COR-L47 (cell line): ENCODE results near the gene SMNDC1.
"Not testable (repeated sequence)": the region's sequence is repeated elsewhere in the genome, so short reads cannot be mapped to it uniquely, and the experiment has no call there.

Experiments
- DNase-seq: peaks from one replicate; lab custom pipeline; 2025; lab: John Stamatoyannopoulos, UW

Gene SMNDC1

DNA sequence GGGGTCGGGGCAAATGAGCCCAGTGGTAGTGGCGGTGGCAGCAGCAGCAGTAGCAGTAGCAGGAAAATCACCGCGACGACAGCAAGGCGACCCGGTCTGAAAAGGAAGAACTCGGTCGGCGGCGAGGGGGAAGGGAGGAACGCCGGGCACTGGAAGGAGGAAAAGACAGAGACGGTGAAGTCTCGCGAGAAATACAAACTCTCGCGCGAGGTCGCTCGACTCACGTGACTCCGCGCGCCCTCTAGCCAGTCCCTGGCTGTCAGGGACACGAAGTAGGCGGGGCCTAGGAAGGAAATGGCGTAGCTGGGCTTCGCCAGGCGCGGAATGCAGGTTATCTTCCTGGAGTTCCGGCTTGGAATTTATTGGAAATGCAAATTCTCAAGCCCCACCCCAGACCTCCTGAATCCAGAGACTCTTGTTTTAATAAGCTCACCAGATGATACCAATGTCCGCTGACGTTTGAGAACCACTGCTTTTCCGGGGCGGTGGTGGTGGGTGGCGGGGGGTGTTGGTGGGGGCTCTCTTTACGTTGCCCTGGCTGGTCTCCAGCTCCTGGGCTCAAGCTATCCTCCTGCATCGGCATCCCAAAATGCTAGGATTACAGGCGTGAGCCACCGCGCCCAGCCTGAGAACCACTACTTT is at the start of gene SMNDC1:
Gene SMNDC1, minus strand, starts transcription at position 141 of the 642 bp plus-strand sequence. CDS start 1,333 bp downstream, outside the sequence.
- DNase-seq: peak; percentile 88

DNA sequence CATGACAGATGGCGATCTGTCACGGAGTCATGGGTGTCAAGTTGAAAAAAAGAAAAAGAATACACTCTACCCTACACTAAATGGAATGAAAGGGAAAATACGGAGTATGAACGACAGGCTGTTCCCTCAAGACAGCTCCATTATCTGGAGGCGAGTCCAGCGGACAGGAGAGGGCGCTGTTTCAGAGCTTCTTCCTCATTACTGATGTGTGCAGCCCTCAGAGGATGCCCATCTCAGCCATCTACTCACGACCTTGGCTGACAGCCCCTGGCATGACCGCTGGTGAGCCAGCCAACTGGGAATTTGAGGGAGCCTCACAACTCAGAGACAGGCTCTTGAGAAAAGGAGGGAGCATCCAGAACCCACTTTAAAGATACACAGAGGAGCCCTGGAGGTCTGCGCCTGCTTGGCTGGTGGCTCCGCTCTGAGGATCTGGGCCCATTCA is 49.6 kb upstream of the SMNDC1 start:
- DNase-seq: peak; percentile 46

DNA sequence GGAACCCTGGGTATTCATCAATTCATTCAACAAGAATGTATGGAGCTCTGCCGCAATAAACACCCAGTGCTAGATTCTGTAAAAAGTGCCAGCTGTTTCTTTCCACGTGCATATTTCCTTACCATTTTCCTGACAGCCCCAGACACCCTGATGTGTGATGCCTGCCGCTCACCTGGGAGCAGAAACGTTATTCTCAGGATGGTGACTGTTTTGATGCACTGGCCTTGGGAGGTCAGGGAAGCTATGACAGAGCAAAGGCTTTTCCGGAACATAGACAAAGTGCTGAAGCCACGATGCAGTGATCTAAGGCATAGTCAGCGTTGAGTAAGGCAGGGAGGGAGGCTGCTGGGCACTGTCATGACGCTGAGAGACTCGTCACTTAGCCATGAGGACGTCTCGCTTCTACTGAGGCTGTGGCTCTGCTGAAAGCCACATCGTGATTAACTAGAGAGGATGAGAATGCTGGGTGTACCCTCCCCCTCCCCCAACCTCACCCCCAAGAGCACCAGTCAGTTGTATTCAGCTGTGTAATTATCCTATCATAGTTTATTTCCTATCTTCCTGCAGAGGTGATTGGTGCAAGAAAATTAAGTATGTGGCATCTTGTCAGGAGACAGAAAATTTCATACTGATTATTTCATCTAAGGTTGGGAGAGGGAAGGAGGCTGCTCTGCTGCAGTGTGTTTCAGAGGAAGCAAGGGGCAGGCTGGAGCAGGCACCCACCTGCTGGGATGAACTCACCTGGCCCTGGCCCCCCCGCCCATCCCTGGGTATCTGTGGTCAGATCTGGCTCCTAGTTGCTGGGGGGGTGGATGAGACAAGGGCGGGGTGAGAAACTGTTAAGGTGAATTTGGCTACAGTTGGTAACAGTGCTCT is 48.8 kb upstream of the SMNDC1 start:
- DNase-seq: no peak

DNA sequence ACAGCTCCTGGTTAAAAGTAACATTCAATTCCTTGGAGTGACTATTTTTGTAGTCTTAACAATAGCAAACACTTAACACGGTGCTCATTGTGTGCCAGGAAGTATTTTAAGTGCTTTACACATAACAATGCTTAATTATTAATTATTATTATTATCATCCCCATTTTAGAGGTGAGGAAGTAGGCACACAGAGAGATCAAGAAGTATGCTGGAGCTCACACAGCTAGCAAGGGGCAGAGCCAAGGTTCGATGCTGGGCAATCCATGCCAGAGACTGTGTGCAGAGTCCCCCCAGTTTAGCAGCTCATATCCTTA is 48.2 kb upstream of the SMNDC1 start:
- DNase-seq: no peak

DNA sequence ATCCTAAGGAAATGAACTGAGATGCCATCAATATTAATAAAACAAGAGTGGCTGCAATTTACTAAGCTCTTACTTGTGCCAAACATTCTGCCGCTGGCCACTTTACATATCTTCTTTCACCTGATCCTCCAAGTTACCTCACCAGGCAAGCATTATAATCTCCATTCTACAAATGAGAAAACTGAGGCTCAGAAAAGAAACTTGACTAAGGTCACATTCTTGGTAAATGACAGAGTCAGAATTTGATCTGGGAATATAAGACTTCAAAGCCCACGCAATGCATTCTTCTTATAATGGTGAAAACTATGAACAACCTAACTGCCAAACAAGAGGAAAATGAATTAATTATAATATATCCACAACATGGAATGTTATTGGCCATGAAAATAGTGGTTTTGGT is 46.1 kb upstream of the SMNDC1 start:
- no peak for DNase-seq

DNA sequence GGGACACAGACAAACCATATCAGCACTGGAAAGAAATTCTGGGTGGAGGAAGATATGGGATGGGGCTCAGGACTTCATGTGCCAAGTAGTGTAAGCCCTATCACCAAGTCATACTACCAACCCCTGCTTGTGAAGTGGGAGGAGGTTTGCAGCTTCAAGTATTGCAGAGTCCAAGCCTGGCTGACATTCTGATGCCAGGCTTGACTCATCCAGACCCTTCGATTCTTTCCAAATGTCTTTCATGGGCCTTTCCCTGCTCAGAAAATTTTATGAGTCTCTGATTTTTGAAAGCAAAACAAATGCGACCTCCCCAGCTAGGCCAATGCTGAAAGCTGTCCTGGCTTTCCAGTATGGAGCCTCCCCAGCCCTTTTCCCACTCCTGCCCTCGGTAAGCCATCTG is 45.1 kb upstream of the SMNDC1 start:
- no peak for DNase-seq

DNA sequence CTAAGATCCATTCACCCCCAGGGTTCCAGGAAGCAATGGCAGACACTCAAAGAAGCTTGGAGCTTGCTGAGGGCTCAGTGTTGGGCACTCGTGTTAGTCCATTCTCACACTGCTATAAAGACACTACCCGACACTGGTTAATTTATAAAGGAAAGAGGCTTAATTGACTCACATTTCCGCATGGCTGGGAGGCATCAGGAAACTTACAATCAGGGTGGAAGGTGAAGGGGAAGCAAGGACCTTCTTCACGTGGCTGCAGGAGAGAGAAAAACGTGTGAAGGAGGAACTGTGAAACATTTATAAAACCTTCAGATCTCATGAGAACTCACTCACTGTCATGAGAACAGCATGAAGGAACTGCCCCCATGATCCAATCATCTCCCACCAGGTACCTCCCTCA is 44.7 kb upstream of the SMNDC1 start:
- DNase-seq: no peak

DNA sequence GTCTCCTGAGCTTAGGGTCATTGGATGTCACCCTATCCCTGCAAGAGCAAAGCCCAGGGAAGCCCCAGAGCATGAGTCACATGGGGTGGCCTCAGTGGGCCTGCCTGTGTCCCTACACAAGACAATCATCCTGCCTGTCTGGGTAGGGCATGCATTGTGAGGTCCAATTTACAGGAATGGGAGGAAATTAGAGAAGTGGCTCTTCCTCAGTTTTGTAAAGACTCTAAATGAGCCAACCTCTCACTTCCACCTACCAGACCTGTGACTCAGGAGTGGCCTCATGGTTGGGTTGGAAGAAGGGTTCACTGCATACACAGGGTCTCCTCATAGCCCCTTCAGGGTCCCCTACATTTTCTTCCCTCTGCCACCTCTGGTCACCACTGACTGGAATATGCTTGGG is 43.6 kb upstream of the SMNDC1 start:
- no peak for DNase-seq

DNA sequence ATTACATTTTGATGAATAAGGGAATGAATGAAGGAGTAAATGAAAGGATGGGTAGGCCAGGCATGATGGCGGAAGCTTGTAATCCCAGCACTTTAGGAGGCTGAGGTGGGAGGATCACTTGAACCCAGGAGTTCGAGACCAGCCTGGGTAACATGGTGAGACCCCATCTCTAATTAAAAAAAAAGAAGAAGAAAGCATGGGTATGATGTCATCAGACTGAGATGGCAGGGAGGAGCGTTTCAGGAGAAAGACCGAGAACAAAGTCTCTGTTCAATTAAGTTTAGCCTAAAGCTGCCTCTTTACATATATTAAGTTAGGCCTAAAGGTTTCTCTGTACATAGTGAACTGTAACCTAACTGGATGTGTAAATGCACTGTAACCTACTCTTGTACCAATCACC is 42.2 kb upstream of the SMNDC1 start:
- no peak for DNase-seq

DNA sequence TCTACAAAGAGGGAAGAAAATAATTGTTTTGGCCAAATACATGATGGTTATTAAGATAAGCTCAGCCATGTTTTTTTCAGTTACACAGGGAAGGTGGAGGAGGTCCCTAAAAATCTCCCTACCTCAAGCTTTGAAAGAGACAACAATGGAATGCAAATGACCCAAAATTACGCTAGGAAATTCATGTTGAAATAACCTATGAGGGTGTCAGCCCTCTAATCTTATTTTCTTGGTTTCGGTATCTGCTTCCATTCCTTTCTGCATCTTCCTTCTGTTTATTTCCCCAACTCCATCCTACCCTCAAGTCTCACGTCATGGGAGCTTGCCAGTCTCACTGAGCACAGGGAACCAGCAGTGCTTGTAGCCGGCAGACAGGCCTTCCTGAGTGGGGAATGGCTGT is 40.6 kb upstream of the SMNDC1 start:
- no peak for DNase-seq

DNA sequence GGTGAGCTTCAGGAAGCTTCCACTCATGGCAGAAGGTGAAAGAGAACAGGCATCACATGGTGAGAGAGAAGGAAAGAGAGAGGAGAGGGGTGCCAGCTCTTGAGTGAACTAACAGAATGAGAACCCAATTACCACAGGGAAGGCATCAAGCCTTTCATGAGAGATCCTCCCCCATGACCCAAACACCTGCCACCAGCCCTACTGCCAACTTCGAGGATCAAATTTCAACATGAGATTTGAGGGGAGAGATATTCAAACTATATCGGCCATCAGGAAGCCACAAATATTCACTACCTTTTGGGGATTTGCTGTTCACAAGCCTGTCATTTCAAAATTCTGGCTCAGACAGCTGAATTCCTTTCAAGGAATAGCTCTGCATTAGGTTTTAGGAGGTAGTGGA is 39.9 kb upstream of the SMNDC1 start:
- DNase-seq: no peak

DNA sequence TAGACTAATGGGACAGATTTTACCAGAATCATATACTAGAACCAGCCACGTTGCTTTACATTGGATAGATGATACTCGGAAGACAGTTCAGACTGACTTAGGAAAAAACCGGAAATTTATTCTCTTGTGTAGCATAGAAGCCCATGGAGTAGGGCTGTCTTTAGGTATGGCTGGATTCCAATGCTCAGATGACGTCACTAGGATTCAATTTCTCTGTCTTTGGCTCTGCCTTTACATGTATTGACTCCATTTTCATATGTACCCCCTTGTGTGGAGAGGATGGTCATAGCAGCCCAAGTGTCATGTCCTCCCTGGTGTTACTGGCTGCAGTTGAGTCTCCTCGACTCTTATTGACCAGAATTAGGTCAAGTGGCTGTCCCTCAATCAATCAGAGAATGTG is 39.2 kb upstream of the SMNDC1 start:
- DNase-seq: no peak

DNA sequence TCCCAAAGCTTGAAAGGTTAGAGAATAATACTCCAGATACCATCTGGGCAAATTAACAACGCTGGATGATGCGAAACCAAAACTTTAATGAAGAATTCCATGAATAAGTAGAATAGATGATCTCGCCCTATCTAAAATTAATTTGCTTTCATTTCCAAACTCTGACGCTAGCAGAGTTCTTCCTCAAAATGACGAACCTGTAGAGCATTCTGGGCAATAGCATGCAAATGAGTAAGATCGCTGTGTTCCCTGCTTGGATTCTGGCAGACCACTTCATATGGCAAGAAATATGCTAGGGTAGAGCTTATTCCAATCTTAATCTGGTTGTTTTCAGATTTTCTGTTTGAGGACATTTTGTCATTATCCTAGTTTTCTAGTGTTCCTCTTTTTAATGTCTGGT is 36.1 kb upstream of the SMNDC1 start:
- no peak for DNase-seq

DNA sequence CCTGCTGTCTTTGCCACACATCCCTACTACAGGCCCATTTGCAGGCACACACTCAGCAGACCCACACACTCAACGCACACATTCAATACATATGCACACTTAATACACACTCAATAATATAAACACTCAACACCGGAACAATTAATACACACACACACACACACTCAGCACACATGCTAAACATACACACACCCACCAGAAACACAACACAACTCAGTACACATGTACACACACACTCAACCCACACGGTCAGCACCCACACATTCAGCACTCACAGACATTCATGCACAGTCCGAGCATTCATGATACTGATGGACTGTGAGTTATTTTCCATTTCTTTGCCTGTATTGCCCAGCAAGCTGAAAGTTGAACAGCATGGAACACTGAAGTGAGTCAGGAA is 35.4 kb upstream of the SMNDC1 start:
- no peak for DNase-seq

DNA sequence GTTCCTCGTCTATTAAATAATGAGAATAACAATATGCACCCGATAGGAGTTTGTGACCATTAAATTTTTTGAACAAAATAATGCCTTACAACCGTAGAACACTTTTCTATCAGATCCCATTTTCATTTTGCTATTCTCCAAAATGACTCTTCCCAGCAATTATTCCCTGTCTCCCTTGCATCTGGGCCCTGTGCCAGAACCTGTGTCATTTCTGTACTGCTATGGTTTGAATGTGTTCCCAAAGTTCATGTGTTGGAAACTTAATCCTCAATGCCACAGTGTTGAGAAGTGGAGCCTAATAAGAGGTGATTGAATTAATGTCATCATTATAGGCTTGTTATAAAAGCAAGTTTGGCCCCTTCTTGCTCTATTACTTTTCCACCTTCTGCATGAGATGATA is 33.2 kb upstream of the SMNDC1 start:
- DNase-seq: no peak

DNA sequence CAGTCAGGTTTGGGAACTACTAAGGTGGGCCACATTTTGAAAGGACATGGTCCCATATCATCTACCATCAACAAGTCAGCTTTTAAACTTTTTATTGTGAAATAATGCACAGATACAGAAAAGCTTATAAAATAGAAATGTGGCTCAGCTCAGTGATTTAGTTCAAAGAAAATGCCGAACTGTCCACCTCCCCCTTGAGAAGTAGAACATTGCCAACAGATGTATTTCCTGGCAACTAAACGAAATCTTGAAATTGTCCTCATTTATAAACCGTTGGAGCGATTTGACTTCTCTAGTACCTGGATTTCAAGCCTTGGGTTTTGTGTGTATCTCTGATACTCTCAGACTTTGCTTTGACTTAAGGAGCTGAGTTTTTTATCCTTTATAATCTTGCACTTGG is 32.7 kb upstream of the SMNDC1 start:
- no peak for DNase-seq

DNA sequence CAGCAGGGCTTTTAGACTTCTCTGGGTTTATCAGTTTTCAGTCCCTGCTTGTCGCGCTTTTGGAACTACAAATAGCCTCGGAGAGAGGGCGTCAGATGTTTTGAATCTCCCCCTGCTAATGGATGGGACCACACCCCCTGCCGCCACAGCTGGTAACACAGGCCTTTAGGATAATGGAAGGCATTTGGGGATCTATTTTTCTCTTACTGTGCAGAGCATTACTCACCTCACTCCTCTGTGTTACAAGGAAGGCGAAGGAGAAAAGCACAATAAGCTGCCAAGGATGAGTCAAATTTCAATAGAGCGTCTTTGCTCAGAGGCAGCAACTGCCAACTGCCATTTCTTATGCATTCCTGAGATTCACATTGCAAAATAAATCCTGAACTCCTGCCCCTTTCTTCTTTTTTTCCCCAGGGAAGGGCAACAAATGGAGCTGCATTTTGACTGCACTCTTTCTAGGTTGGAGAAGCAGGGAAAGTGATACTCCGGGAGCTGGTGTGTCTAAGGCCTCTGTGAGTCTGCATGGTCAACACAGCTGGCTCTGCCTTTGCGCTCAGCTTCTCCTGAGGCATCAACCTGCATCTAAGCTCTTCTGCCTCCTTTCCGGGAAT is 31.5 kb upstream of the SMNDC1 start:
- DNase-seq: no peak

DNA sequence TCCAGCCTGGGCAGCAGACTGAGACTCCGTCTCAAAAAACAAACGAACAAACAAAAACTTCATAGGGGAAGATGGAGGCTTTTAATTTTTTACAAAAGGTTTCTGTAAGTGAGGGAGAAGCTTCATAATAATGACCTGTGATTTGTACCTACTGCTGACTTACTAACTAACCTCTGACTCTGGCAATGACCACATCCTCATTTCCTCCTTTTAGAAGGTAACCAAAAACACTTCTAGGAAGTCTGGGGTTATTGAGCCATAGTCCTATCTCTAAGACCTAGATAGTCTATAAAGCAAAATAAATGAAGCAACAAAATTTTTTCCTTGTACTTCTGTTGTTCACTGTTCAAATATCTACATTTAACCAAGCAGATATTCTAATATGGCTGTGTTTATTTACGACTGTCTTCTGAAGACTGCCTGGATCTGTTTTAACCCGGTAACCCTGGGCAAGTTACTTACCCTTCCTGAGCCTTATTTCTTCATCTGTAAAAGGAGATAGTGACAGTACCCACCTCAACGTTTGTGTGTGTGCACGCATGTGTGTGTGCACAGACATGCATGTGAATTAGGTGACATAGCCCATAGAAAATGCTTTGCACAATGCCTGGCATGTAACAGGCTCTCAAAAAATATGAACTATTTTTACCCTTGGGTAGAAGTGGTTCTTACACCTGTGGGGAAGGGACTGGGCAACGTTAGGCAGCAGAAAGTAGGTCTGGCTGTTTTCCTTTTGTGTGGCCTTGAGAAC is 30.8 kb upstream of the SMNDC1 start:
- no peak for DNase-seq

DNA sequence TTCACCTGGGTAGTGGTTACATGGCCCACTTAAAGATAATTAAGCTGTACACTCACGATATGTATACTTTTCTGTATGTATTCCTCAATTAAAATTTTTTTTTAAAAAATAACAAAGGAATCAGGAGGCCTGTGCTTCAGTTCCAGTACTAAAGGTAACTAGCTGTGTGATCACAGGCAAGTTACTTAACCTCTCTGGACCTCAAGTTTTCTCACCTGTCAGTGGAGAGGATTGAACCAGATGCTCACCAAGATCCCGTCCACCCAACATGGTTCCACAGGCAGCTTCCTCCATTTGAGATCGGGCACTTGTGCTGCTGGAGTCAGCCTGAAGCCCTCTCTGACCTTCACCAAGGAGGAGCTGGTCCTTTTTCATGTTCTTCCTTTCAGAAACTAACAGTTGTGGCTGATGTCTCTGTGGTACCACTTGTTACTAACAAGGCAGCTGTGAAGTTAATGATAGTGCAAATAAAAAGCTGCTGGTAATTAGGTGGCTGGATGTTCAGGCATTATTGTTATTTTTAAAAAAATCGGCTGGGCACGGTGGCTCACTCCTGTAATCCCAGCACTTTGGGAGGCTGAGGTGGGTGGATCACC is 29.4 kb upstream of the SMNDC1 start:
- DNase-seq: no peak

DNA sequence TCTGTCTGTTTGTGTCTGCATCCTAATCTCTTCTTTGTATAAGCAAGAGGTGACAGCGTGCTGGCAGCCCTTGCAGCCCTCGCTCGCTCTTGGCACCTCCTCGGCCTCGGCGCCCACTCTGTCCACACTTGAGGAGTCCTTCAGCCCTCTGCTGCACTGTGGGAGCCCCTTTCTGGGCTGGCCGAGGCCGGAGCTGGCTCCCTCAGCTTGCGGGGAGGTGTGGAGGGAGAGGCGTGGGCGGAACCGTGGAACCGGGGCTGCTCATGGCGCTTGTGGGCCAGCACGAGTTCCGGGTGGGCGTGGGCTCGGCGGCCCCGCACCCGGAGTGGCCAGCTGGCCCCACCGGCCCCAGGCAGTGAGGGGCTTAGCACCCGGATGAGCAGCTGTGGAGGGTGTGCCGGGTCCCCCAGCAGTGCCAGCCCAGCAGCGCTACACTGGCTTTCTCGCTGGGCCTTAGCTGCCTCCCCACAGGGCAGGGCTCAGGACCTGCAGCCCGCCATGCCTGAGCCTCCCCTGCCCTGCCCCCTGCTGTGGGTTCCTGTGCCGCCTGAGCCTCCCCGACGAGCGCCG is 26.6 kb upstream of the SMNDC1 start:
- not testable (repeated sequence) for DNase-seq

DNA sequence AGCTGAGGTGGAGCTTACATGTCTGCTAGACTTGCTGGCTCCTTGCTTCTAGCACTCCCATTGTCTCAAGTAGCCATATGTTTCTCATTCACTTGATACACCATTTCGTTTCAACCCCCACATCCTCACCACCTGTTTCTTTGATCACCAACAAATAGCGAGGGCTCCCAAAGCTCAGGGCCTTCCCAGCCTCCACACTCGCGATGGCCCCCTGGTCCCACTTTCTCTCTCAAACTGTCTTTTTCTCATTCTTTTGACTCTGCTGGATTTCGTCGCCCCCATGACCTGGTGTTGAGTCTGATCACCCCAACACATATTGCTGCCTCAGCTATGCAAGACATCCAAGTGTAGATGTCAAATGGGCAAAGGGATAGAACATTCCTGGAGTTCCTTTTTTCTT is 26.0 kb upstream of the SMNDC1 start:
- DNase-seq: no peak
